Liver (tissue), 9 donors: ENCODE data around the gene NCAM2. TPM values are rescaled to one million over a fixed set of nuclear protein-coding genes. Genes with fewer than 3 reads are reported as not detected.
A peak's percentile ranks its signal among the peaks of the same experiment; 100 is the strongest.

ENCODE experiments used
- DNase-seq: peaks from one replicate; pipeline ENCODE4 v3.0.0-alpha.2; 2017; ENCODE audit warnings: low spot score
- H3K27ac ChIP-seq, 2 donors: one replicate each; pipeline ENCODE4 v1.7.0; 2013; ENCODE audit warnings: inconsistent platforms in 2 of 2, low read length in 2 of 2, control low read depth in 1 of 2, low read depth in 1 of 2, mild to moderate bottlenecking in 1 of 2
- H3K27me3 ChIP-seq, 4 donors: one replicate each; pipeline versions ENCODE4 v1.6.1 to v1.7.0; 2013; ENCODE audit warnings: low read length in 3 of 4, inconsistent platforms in 1 of 4, mild to moderate bottlenecking in 1 of 4, moderate library complexity in 1 of 4; ENCODE audit not compliant: control insufficient read depth in 4 of 4, insufficient read depth in 4 of 4
- H3K36me3 ChIP-seq, 4 donors: one replicate each; pipeline versions ENCODE4 v1.6.1 to v1.7.0; 2013; ENCODE audit warnings: low read length in 3 of 4, mild to moderate bottlenecking in 3 of 4, low read depth in 1 of 4, moderate library complexity in 1 of 4; ENCODE audit not compliant: control insufficient read depth in 4 of 4, insufficient read depth in 3 of 4
- H3K4me1 ChIP-seq, 4 donors: one replicate each; pipeline versions ENCODE4 v1.6.1 to v1.7.0; 2013; ENCODE audit warnings: low read length in 3 of 4, mild to moderate bottlenecking in 3 of 4, moderate library complexity in 1 of 4; ENCODE audit not compliant: control insufficient read depth in 4 of 4, insufficient read depth in 4 of 4
- H3K4me3 ChIP-seq, 3 donors: one replicate each; pipeline versions ENCODE4 v1.6.1 to v1.7.0; 2013; ENCODE audit warnings: low read length in 3 of 3, control low read depth in 1 of 3, low read depth in 1 of 3, mild to moderate bottlenecking in 1 of 3
- H3K9ac ChIP-seq, 2 donors: one replicate each; pipeline ENCODE4 v1.7.0; 2013; ENCODE audit warnings: low read length in 2 of 2, mild to moderate bottlenecking in 2 of 2, moderate library complexity in 2 of 2, control low read depth in 1 of 2, low read depth in 1 of 2
- H3K9me3 ChIP-seq, 4 donors: one replicate each; pipeline versions ENCODE4 v1.6.1 to v1.7.0; 2013; ENCODE audit warnings: low read length in 3 of 4; ENCODE audit not compliant: control insufficient read depth in 4 of 4
- ATF3 ChIP-seq: IDR thresholded peaks from 2 replicates; pipeline ENCODE4 v1.6.1; 2016; ENCODE audit warnings: antibody characterized with exemption
- CTCF ChIP-seq: fragments of 150-350 bp; IDR thresholded peaks from 2 replicates; pipeline ENCODE4 v1.5.1; 2017; ENCODE audit warnings: improper control_type of control experiment, low read depth, low read length; ENCODE audit not compliant: missing input control
- EGR1 ChIP-seq, 2 donors: IDR thresholded peaks; 2 replicates each; pipeline ENCODE4 v1.6.1; 2016 to 2018; ENCODE audit warnings: antibody characterized with exemption in 2 of 2, low read depth in 2 of 2
- FOXA1 ChIP-seq: IDR thresholded peaks from 2 replicates; pipeline ENCODE4 v1.6.1; 2016; ENCODE audit warnings: antibody characterized with exemption
- FOXA2 ChIP-seq: IDR thresholded peaks from 2 replicates; pipeline ENCODE4 v1.6.1; 2016; ENCODE audit warnings: antibody characterized with exemption
- GABPA ChIP-seq, 2 donors: IDR thresholded peaks in 1 of 2; conservative IDR thresholded peaks in 1 of 2; 2 replicates each; pipeline ENCODE4 v1.6.1; 2016; ENCODE audit warnings: antibody characterized with exemption in 2 of 2, mild to moderate bottlenecking in 1 of 2, moderate library complexity in 1 of 2
- HNF4A ChIP-seq, 2 donors: conservative IDR thresholded peaks; 2 replicates each; pipeline ENCODE4 v1.6.1; 2016; ENCODE audit warnings: antibody characterized with exemption in 2 of 2, mild to moderate bottlenecking in 2 of 2
- HNF4G ChIP-seq: IDR thresholded peaks from 2 replicates; pipeline ENCODE4 v1.6.1; 2016; ENCODE audit warnings: antibody characterized with exemption
- JUND ChIP-seq, 2 donors: IDR thresholded peaks; 2 replicates each; pipeline ENCODE4 v1.6.1; 2016; ENCODE audit warnings: antibody characterized with exemption in 2 of 2
- MAX ChIP-seq: IDR thresholded peaks from 2 replicates; pipeline ENCODE4 v1.6.1; 2016; ENCODE audit warnings: antibody characterized with exemption
- NR2F2 ChIP-seq: IDR thresholded peaks from 2 replicates; pipeline ENCODE4 v1.6.1; 2016; ENCODE audit warnings: antibody characterized with exemption
- RAD21 ChIP-seq, 2 donors: IDR thresholded peaks; 2 replicates each; pipeline ENCODE4 v1.6.1; 2016; ENCODE audit warnings: antibody characterized with exemption in 2 of 2, mild to moderate bottlenecking in 2 of 2
- REST ChIP-seq: IDR thresholded peaks from 2 replicates; pipeline ENCODE4 v1.6.1; 2016; ENCODE audit warnings: antibody characterized with exemption, mild to moderate bottlenecking
- RXRA ChIP-seq, 2 donors: IDR thresholded peaks; 2 replicates each; pipeline ENCODE4 v1.6.1; 2017 to 2018; ENCODE audit warnings: antibody characterized with exemption in 2 of 2, mild to moderate bottlenecking in 1 of 2
- SP1 ChIP-seq: IDR thresholded peaks from 2 replicates; pipeline ENCODE4 v1.6.1; 2018; ENCODE audit warnings: antibody characterized with exemption, mild to moderate bottlenecking
- TAF1 ChIP-seq: conservative IDR thresholded peaks from 2 replicates; pipeline ENCODE4 v1.6.1; 2016; ENCODE audit warnings: antibody characterized with exemption, mild to moderate bottlenecking
- YY1 ChIP-seq: IDR thresholded peaks from 2 replicates; pipeline ENCODE4 v1.6.1; 2016; ENCODE audit warnings: antibody characterized with exemption, mild to moderate bottlenecking
- ZBTB33 ChIP-seq: IDR thresholded peaks from 2 replicates; pipeline ENCODE4 v1.6.1; 2016; ENCODE audit warnings: antibody characterized with exemption
- WGBS: extraction: QIAGEN DNeasy Blood & Tissue Kit; methylation state at CpG from one replicate; pipeline ENCODE4 v1.1.7; 2013; 5-methylcytosine and 5-hydroxymethylcytosine counted together
- polyA plus RNA-seq, 2 donors: library from polyadenylated mRNA; stranded (reverse) in 1 of 2; unstranded in 1 of 2; fragments of 200-250 nt in 1 of 2; fragments of >200 nt in 1 of 2; fragmentation: Nextera tagmentation in 1 of 2; extraction: Ambion mirVana in 1 of 2; gene quantifications; one replicate each; pipeline versions ENCODE4 v1.2.1 to v1.2.3, GENCODE V29; 2013 to 2015
- total RNA-seq, 2 donors: library from RNA; depleted of rRNA; stranded (reverse); fragments of >200 nt; gene quantifications; one replicate each; pipeline ENCODE4 v1.2.3, GENCODE V29; 2014
- donor health status: healthy.
- donor health status: healthy.
- donor health status: healthy.
- donor health status: healthy.
- donor health status: healthy.

Gene NCAM2
- total and polyA plus RNA-seq, 4 donors: 0.06 to 0.51 (median 0.24) TPM

GRCh38 chr21:21279193-21279901 is 281.1 kb downstream of the NCAM2 start:
- Histone ChIP-seq H3K27ac (no peak overlapping the region), H3K27me3 (no peaks in the 10 kb centered on the region), H3K9ac (no peak overlapping the region), H3K4me3 (peak overlapping the region in 2 of 3 donors; percentile 14 to 16), H3K36me3 (no peaks in the 10 kb centered on the region), H3K4me1 (peaks cover 0 to 14% (median 7%) of the 10 kb centered on the region in 4 donors), H3K9me3 (no peaks in the 10 kb centered on the region)
- no peak for DNase-seq
- no peak for TF ChIP-seq NR2F2
- TF ChIP-seq HNF4A (conservative IDR thresholded peaks at IDR 0.05): peak in 1 of 2 donors; percentile 6
- 43% methylated on average over 13 of the region's 13 CpGs for WGBS

- no peak for DNase-seq
- H3K4me1 ChIP-seq: peaks cover 1 to 34% (median 23%) of the 10 kb centered on the region in 4 donors
- H3K36me3 ChIP-seq: no peaks in the 10 kb centered on the region
- no peak overlapping the region for H3K9ac ChIP-seq
- H3K9me3 ChIP-seq: no peaks in the 10 kb centered on the region
- TF ChIP-seq SP1 (no peak), YY1 (peak; percentile 56), HNF4A (conservative IDR thresholded peaks at IDR 0.05) (peak in 1 of 2 donors; percentile 16)
- peak overlapping the region in 2 of 3 donors; percentile 69 to 70 for H3K4me3 ChIP-seq
- no peaks in the 10 kb centered on the region for H3K27me3 ChIP-seq
- 44% methylated on average over 2 of the region's 2 CpGs for WGBS
- H3K27ac ChIP-seq: no peak overlapping the region
These were observed 285.6 kb downstream of the NCAM2 start for GRCh38 chr21:21283810-21284209.

GRCh38 chr21:21286170-21286798 is 288.1 kb downstream of the NCAM2 start:
- no peak overlapping the region for H3K27ac ChIP-seq
- no peaks in the 10 kb centered on the region for H3K36me3 ChIP-seq
- peaks cover 1 to 41% (median 28%) of the 10 kb centered on the region in 4 donors for H3K4me1 ChIP-seq
- H3K9me3 ChIP-seq: no peaks in the 10 kb centered on the region
- 27% methylated on average over 4 of the region's 4 CpGs for WGBS
- H3K4me3 ChIP-seq: peak overlapping the region in 1 of 3 donors; percentile 10
- H3K9ac ChIP-seq: no peak overlapping the region
- no peaks in the 10 kb centered on the region for H3K27me3 ChIP-seq
- TF ChIP-seq RAD21 (IDR thresholded peaks at IDR 0.05) (peak; percentile 11 to 27), YY1 (peak; percentile 60), CTCF (no peak), TAF1 (no peak), ZBTB33 (peak; percentile 22), FOXA2 (no peak), ATF3 (peak; percentile 20), HNF4G (peak; percentile 58), MAX (peak; percentile 26), FOXA1 (peak; percentile 14), GABPA (IDR thresholded peaks at IDR 0.05 in 1 of 2, conservative IDR thresholded peaks at IDR 0.05 in 1 of 2) (no peak), HNF4A (conservative IDR thresholded peaks at IDR 0.05) (peak; percentile 91 to 92), RXRA (IDR thresholded peaks at IDR 0.05) (peak; percentile 60), JUND (IDR thresholded peaks at IDR 0.05) (no peak), NR2F2 (peak; percentile 13), EGR1 (IDR thresholded peaks at IDR 0.05; ENCODE audit: low read depth in 2 of 2) (no peak), SP1 (peak; percentile 49), REST (peak; percentile 43)
- DNase-seq: no peak
